Right forelimb (tissue), 1 donor: ENCODE measurements around the gene SFMBT2.
"Not testable (repeated sequence)": the region's sequence is repeated elsewhere in the genome, so short reads cannot be mapped to it uniquely, and the experiment has no call there.

Source experiments
- DNase-seq: peaks from one replicate; pipeline ENCODE4 v3.0.0-alpha.2; 2018

The SFMBT2 gene

DNA sequence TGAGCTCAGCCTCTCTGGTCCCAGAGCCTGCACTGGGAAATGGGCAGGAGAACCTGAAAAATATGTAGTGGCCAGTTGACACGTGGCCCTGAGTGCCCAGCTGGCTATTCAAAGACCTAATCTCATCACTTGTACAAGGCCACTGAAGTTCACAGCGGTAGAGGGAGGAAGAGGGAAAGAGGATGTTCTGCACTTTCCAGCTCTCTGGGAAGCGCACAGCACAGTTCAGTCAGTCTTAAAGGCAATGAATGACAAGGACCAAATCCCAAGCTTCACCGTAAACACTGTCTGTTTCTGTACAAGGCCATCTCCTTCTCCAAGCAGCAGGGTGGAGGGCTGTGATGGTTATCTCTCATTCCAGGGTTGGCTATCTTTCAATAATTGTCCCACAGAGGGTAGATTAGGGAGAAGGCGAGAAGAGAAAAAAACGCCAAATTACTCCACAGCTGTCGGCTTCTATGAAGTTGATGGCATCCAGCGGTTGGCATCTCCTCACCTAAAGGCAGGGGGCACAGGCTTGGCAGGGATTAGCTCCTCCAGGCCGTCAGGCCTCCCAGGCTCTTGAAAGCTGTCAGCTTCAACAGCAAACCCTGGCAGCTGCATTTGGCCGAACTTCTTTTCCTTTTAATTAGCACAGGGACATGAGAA lies 10.6 kb downstream of the SFMBT2 start:
- no peak for DNase-seq

DNA sequence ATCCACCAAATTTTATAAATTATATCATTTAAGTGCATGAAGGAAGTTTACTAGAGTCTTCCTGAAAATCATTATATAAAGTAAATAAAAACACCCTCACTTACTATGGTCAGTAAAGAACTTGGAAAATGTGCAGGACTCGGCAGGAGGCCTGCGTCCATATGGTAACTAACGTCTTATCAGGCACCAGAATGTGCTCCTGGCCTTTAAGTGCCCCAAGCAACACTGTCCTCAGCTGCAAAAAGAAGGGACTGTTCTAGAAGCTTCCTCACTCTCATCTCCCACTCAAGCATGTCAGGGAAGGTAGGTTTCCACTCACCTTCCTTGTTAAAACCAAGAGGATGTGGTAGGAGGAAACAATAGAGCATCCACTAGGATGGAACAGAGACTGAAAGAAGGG lies 11.3 kb downstream of the SFMBT2 start:
- DNase-seq, result no peak

DNA sequence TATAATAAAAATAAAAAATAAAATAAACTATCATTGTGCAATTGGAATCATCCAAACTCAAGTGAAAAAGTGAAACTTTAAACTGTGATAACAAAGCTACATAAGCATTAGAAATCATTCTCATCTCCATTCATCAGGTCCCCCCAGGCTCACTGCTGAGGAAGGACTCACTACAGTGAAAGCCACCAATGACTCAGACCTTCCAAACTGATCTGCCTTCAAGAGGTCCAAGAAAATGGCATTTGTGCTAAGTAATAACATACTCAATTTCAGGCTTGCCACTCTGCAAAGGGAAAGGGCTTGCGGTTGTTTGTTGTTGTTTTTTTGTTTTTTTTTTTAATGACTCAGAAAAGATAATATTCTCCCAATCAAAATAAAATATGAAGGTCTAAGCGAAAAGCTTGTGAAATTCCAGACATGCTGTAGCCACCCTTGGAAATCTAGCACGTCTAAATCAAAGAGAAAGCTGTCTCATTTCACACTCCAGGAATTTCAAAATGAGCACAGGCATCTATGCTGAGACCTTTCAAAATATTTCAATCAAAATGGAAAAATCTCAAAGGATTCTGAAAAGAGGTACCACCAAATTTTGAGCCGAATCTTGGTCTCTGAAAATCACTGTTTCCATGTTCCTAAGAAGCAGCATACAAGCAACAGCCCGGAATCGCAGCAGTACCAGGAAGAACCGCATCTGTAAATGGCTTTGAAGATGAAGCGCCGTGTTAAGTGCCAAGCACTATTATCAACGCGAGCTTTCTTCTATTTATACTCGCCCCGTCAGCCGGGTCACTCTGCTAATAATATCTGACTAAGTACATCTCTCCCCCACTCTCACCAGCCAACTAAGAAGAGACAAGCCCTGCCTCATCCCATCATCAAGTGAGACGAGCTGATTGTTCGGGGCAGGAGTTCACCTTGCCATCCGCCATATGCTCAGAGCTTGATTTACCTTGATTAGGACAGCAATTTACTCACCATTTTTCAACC lies 13.5 kb downstream of the SFMBT2 start:
- no peak for DNase-seq

DNA sequence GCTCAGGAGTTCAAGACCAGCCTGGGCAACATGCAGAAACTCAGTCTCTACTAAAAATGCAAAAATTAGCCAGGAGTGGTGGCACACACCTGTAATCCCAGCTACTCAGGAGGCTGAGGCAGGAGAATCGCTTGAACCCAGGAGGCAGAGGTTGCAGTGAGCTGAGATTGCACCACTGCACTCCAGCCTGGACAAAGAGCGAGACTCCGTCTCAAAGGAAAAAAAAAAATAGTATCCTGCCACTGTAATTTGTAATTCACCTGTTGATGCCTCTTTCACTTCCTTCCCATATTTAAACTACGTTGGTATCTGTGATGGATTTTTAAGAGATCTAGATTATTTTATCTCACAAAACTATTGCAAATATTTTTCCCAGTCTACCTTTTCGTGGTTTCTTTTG lies 18.5 kb downstream of the SFMBT2 start:
- DNase-seq, result not testable (repeated sequence)

DNA sequence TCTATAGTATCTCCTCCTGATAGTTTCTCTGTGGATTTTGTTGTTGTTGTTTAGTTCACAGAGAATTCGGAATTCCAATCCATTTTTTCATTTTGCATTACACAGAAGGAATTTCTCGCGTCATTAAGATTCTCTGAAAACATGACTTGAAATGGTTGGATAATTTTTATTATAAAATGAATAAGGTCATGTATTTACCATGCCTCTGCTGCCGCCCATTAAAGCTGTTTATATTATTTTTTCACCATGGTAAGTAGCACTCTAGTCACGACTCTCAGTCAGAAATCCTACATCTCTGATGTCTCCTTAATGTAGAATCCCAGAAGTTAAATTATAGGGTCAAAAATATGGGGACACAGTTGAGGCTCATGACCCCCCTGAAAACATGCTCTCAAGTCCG lies 19.1 kb downstream of the SFMBT2 start:
- no peak for DNase-seq

DNA sequence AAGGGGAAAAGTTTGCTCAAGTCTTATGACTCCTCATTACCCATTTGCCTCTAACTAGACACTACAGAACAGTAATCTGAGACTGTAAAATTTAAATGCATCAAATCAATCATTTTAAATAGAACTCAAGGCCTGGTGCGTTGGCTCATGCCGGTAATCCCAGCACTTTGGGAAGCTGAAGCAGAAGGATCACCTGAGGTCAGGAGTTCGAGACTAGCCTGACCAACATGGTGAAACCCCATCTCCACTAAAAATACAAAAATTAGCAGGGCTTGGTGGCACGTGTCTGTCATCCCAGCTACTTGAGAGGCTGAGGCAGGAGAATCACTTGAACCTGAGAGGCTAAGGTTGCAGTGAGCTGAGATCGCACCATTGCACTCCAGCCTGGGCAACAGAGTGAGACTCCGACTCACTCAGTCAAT lies 20.1 kb downstream of the SFMBT2 start:
- DNase-seq, result not testable (repeated sequence)

DNA sequence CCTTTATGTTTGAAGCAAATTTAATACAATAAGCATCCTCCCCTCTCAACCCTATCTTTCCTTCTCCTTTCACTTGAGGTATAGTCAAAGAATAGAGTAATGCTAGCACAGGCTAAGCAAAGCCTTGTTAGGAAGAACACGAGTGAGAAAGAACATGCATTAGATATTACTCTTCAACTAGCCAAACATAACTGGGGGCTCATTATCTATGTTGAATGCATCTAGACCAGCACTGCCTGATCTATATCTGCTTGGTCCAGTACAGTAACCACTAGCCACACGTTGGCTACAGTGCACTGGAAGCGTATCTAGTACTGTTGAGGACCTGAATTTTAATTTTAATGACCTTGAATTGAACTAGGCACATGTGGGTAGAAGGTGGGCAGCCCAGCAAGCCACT lies 21.0 kb downstream of the SFMBT2 start:
- DNase-seq, result no peak

DNA sequence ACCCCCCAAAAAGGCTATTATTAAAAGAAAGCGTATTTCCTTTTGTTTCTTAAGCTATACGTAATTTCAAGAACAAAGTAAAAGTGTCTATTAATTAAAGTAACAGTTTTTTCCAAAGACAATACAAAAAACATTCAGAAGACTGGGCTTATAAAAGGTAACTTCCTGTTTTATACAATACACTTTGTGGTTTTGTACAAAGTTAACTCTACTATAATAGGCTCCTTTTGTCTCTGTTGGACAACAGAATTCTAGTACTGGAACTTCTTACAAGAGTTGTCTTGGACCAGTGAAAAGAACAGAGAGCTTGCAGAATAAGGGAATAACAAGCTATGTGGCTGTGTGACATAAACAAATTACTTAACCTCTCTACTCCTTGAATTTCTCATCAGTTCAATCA lies 21.5 kb downstream of the SFMBT2 start:
- no peak for DNase-seq

DNA sequence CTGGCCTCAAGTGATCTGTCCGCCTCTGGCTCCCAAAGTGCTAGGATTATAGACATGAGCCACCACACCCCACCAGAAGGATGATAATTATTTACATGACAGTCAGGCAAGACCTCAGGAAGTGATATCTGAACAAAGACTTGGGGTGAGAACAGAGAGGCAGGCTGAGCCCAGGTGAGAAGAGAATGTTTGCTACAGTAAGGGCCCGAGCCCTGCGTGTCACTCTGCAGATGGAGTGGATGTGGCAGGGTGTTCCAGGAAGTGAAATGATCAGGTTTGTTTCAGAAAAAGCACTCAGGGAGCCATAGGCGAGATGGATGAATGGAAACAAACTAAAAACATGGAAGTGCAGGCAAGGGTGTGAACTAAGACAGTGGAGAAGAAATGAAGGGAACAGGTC lies 22.2 kb downstream of the SFMBT2 start:
- no peak for DNase-seq

DNA sequence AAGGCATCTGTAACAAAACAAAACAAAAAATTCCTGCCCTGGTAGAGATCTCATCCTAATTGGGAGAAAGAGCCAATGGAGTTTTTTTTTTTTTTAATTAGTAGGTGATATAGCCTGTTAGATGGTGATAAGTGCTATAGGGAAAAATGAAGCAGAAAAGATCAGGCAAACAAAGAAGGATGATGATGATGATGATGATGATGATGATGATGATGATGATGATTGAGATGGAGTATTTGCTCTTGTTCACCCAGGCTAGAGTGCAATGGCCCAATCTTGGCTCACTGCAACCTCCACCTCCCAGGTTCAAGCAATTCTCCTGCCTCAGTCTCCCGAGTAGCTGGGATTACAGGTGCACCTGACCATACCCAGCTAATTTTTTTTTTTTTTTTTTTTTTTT lies 22.7 kb downstream of the SFMBT2 start:
- DNase-seq, result not testable (repeated sequence)

DNA sequence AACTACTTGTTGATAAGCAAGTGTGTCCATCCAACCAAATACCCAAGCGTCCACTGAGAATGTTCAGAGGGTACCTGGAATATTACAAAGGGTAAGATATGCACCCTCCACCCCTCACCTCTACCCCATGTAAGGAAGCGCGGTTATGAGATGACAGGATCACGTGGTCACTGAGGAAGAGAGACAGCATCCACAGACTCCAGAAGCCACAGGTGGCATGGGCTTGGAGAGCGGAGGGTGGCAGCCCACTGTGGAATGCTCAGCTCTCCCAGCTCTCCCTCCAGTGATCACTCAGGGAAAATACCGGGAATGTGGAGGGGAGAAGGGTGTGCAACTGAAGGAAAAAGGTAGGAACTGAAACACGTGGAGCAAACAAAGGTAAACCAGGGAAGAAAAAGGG lies 25.7 kb downstream of the SFMBT2 start:
- DNase-seq, result no peak

DNA sequence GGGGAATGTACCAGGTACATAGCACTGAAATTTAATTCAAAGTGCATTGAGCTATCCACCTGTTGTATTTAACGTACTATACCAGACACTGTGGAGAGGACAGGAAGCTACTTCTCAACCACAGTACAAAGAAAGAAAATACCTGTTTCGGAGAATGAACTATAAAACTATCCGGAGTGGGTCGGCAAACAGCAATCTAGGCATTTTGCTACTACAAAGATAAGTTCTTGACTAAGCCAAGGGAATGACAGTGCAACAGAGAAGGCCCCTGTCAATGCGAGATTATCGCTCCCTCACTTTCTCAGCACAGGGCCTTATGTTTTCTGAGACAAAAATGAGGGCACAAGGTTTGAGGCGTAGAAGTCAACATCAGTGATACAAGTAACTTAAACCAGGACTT lies 27.4 kb downstream of the SFMBT2 start:
- no peak for DNase-seq

DNA sequence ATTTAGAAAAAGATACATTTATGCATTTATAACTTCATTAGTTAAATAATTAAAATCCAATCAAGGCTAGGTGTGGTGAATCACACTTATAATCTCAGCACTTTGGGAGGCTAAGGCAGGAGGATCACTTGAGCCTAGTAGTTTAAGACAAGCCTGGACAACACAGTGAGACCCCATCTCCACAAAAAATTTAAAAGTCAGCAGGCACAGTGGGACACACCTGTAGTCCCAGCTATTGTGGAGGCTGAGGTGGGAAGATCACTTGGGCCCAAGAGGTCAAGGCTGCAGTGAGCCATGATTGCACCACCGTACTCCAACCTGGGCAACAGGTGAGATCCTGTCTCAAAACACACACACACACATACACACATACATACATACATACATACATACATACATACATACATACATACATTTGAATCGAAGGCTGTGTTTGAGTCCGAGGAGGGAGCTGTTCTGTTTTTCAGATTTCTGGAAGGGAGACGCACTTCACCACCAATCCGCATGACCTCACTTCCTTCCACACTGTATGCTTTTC lies 30.1 kb downstream of the SFMBT2 start:
- no peak for DNase-seq

DNA sequence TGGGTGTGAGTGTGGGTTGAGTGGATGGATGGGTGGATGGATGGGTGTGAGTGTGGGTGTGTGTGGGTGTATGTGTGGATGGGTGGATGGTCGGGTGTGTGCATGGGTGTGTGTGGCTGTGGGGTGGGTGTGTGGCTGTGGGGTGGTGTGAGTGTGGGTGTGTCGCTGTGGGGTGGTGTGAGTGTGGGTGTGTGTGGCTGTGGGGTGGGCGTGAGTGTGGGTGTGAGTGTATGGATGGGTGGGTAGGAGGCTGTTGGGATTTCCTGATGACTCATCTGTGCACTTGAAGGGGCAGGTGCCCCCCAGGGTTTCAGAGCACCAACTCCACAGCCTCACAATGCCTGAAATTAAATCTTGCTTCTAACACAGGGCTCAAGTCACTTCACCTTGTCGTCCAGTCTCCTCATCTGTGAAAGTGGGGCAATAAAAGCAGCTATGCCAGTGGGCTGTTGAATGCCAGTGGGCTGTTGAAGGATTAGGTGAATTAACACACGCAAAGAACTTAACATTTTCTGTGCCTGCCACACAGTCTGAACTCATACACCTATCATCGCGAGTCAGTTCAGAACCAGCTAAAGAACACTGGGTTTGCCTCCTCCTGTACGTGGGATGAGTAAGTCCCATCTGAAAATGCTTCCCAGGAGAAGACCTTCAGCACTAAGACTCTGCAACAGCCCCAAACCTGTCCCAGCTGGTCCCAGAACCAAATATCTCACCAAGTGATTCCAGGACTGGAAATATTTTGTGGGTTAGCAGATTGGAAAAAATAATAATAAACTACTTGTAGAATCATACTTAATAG lies 32.0 kb downstream of the SFMBT2 start:
- no peak for DNase-seq

DNA sequence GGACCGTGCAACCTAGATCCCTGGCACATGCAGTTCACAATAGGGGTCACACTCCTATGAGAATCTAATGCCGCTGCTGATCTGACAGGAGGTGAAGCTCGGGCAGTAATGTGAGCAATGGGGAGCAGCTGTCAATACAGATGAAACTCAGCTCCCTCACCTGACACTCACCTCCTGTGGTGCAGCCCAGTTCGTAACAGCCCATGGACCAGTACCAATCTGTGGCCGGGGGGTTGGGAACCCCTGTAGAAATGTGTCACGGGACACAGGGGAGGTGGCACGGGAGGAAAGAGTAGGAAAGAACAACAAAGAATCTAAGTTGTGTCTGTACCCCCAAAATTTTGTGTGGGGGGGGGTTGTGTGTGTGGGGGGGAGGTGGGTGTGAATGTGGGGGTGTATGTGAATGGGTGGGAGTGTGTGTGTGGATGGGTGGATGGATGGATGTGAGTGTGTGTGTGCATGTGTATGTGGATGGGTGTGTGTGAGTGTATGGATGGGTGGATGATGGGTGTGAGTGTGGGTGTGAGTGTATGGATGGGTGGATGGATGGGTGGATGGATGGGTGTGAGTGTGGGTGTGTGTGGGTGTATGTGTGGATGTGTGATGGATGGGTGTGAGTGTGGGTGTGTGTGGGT lies 33.1 kb downstream of the SFMBT2 start:
- DNase-seq, result no peak

DNA sequence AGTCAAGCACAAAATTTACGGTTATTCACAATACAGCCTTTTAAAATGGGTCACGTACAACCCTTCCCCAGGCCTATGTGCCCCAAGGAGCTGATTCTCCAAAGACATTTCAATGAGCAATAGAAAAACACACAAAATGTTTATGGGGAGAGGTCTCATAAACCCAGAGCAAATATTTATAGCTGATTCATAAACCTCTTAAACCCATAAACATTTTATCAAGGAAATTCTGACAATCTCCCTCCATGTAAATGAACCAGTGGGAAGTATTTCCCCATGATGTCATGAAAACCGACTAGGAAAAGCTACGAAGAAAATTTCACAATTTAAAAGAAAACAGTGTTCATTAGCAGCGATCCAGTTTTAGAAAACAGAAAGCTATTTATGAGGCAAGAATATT lies 36.0 kb downstream of the SFMBT2 start:
- no peak for DNase-seq

DNA sequence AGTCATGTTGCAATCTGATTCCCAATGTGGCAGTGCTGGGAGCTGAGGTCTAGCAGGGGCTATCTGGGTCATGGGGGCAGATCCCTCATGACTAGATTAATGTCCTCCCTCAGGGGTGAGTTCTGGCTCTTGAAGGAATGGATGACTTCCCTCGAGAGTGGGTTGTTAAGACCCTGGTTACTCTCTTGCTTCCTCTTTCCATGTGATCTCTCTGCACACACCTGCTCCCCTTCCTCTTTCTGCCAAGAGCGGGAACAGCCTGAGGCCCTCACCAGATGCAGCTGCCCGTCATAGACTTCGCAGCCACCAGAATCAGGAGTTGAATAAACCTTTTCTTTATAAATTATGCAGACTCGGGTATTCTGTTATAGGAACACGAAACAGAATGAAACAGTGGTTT lies 37.8 kb downstream of the SFMBT2 start:
- DNase-seq, result no peak

DNA sequence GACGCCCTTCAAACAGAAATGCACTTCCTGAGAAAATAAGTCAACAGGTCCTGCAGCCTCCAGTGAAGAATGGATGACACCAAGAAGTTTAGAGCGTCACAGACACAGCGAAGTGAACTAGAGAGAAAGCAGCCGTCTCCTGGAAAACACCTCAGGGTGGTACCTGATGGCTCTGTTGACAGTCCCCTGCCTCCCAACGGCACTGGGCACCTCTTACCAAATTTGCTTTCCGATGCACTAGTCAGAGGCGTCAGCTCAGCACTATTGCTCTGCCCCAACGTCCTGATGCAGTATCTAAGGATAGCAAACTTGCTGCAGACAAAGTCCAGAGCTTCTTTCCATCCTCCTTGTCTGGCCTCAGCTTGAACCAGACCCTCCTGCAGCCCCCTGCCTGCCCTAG lies 38.3 kb downstream of the SFMBT2 start:
- no peak for DNase-seq

DNA sequence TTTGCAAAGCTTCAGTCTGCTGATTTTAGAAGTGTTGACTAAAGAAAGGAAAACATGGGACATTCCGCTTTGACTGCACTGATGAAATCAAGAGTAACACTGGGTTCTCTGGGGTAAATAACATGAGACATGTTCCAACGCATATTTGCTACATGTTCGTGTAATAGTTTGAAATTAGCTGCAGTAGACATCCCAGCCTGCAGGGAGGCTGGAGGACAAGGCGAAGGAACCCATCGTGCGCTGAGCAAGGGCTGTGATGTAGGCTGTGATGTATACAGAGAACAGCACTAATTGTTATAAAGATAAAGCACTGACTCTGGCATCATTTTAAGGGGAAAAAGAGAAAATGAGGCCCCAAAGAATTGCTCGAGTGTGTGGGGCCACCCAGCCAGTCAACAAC lies 40.3 kb downstream of the SFMBT2 start:
- no peak for DNase-seq

DNA sequence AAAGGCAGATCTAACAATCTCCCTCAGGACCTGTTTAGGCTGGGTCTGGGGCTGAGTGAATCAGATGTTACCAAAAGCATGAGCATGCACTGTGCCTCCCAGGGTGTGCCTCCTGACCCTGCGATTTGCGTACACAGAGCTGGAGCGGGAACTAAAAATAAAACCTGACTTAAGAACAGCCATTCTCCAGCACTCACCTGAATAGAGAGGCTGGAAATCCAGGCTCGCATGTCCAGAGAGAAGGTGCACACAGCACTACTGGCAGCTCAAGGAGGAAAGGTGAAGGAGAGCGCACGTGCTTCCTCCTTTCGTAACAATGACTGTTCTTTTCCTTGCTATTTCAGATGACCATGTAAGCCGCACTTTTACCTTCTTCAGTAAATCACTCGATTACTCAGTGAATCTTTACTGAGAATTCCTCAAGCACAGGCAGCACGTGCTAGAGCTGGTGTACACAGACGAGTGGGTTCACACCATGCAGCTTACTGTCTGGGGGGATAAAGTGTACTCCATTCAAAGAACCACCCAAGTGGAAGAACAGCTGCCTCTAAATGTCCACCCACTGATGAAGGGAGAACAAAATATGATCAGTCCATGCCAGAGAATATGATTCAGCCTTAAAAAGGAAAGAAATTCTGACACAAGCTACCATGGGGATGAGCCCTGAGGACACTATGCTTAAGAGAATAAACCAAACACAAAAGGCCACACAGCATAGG lies 45.6 kb downstream of the SFMBT2 start:
- DNase-seq, result no peak

DNA sequence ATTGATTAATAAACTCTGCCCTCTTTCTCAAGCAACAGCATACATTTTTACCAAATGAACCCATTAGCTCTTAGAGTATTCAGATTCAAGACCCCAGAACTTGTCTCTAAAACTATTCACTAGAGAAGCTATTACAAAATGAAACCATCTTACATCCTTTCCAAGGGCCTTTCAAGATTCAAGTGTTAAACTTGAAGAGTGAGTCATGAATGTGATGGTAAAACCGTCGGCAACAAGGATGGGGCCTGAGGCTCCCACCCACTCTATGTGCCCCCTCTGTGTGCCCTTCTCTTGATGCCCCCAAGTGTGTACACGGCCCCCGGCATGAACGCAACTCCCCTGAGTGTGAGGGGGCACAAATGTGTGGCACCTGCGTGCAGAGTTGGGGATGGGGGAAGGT lies 46.4 kb downstream of the SFMBT2 start:
- DNase-seq, result no peak

DNA sequence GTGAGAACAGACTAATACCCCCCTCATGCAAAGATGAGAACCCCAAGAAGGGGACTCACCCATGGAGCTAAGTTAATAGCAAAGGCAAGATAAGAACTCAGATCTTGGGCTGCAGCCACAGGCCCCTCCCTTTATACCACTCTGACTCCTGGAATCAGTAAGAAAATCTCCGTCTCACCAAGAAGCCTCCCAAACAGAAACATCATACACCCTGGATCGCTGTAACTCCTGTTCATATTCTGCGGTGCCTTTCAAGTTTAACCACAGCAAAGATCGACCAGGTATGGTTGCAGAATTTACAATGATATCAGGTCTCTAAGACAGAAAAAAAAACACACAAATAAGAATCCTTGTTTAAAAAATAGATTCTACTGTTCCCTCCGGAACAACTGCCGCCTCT lies 47.1 kb downstream of the SFMBT2 start:
- no peak for DNase-seq
